Lung (tissue), 12 donors: ENCODE data around the gene ADRM1. TPM values are rescaled to one million over a fixed set of nuclear protein-coding genes. Genes with fewer than 3 reads are reported as not detected.

Experiments
- ATAC-seq: fragments of 200-7000 bp; cut with Tn5 transposase; one replicate; pipeline ENCODE4 v1.9.1; 2020; ENCODE audit warnings: moderate number of reproducible peaks; ENCODE audit not compliant: insufficient read depth, low FRiP score
- DNase-seq, 3 donors: peaks; one replicate each; pipeline ENCODE4 v3.0.0-alpha.2; 2013 to 2017
- H3K27ac ChIP-seq, 2 donors: one replicate each; pipeline ENCODE4 v1.5.1; 2013; ENCODE audit warnings: mild to moderate bottlenecking in 2 of 2, moderate library complexity in 2 of 2, control low read depth in 1 of 2, inconsistent platforms in 1 of 2, low read depth in 1 of 2, low read length in 1 of 2
- H3K27me3 ChIP-seq, 3 donors: one replicate each; pipeline ENCODE4 v1.5.1; 2013; ENCODE audit warnings: low read length in 2 of 3; ENCODE audit not compliant: control insufficient read depth in 3 of 3, insufficient read depth in 3 of 3
- H3K36me3 ChIP-seq, 4 donors: one replicate each; pipeline ENCODE4 v1.5.1; 2013; ENCODE audit warnings: low read length in 4 of 4, mild to moderate bottlenecking in 1 of 4, moderate library complexity in 1 of 4; ENCODE audit not compliant: control insufficient read depth in 4 of 4, insufficient read depth in 4 of 4
- H3K4me1 ChIP-seq, 5 donors: one replicate each; pipeline ENCODE4 v1.5.1; 2013; ENCODE audit warnings: low read length in 5 of 5, mild to moderate bottlenecking in 2 of 5, moderate library complexity in 1 of 5; ENCODE audit not compliant: control insufficient read depth in 5 of 5, insufficient read depth in 5 of 5
- H3K4me3 ChIP-seq: one replicate; pipeline ENCODE4 v1.5.1; 2013; ENCODE audit warnings: mild to moderate bottlenecking, control low read depth, moderate library complexity
- H3K9ac ChIP-seq, 2 donors: one replicate each; pipeline ENCODE4 v1.5.1; 2013; ENCODE audit warnings: low read length in 2 of 2, control low read depth in 1 of 2; ENCODE audit not compliant: insufficient read depth in 1 of 2
- H3K9me3 ChIP-seq, 4 donors: one replicate each; pipeline ENCODE4 v1.5.1; 2013; ENCODE audit warnings: low read length in 3 of 4, mild to moderate bottlenecking in 1 of 4, moderate library complexity in 1 of 4; ENCODE audit not compliant: control insufficient read depth in 4 of 4, insufficient read depth in 3 of 4
- WGBS, 2 donors: extraction: QIAGEN DNeasy Blood & Tissue Kit; methylation state at CpG; one replicate each; pipeline ENCODE4 v1.1.7; 2013; 5-methylcytosine and 5-hydroxymethylcytosine counted together
- polyA plus RNA-seq, 2 donors: library from polyadenylated mRNA; stranded (reverse); fragments of 200-250 nt; gene quantifications; one replicate each; pipeline ENCODE4 v1.2.1, GENCODE V29; 2013
- total RNA-seq, 2 donors: library from RNA; depleted of rRNA in 1 of 2; stranded (reverse); fragments of >200 nt in 1 of 2; gene quantifications; one replicate each; pipeline ENCODE4 v1.2.1, GENCODE V29; 2014 to 2021
- TF ChIP-seq, protein P1 (sequence below): IDR thresholded peaks from 2 replicates; pipeline ENCODE4 v1.5.1; 2012; ENCODE audit warnings: mild to moderate bottlenecking; ENCODE audit errors: control extremely low read depth, extremely low read depth
- donor health status: control.
- donor health status: control.
- donor health status: Bipolar disorder and iron deficiency.
- donor health status: healthy.
- donor health status: DM: yes; HTN: yes; CAD: no.

Gene ADRM1
- total and polyA plus RNA-seq, 4 donors = 43.1 to 140 (median 106) TPM

DNA sequence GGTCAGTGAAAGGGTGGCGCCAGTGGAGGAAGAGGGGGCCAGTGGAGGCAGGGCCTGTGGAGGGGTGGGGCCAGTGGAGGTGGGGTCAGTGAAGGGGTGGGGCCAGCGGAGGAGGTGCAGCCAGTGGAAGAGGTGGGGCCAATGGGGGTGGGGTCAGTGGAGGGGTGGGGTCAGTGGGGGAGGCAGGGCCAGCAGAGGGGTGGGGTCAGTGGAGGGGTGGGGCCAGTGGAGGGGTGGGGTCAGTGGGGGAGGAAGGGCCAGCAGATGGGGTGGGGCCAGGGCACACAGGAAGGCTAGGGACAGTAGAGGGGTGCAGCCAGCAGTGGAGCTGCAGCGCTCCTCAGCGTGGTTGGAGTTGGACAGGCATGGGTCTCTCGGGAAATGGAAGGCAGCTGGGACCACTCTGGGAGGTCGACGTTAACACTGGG is 18.7 kb downstream of the ADRM1 start:
- H3K4me1 ChIP-seq = no peaks in the 10 kb centered on the region
- no peaks in the 10 kb centered on the region for H3K27me3 ChIP-seq
- H3K9me3 ChIP-seq = no peaks in the 10 kb centered on the region
- no peak overlapping the region for H3K27ac ChIP-seq
- 91 to 96% methylated on average over 7 of the region's 7 CpGs for WGBS, 2 donors
- ATAC-seq = no peak
- no peak for DNase-seq
- TF ChIP-seq, protein P1, sequence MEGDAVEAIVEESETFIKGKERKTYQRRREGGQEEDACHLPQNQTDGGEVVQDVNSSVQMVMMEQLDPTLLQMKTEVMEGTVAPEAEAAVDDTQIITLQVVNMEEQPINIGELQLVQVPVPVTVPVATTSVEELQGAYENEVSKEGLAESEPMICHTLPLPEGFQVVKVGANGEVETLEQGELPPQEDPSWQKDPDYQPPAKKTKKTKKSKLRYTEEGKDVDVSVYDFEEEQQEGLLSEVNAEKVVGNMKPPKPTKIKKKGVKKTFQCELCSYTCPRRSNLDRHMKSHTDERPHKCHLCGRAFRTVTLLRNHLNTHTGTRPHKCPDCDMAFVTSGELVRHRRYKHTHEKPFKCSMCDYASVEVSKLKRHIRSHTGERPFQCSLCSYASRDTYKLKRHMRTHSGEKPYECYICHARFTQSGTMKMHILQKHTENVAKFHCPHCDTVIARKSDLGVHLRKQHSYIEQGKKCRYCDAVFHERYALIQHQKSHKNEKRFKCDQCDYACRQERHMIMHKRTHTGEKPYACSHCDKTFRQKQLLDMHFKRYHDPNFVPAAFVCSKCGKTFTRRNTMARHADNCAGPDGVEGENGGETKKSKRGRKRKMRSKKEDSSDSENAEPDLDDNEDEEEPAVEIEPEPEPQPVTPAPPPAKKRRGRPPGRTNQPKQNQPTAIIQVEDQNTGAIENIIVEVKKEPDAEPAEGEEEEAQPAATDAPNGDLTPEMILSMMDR = no peak
- H3K9ac ChIP-seq = no peak overlapping the region
- peaks cover 0 to 76% (median 6%) of the 10 kb centered on the region in 4 donors for H3K36me3 ChIP-seq
- no peak overlapping the region for H3K4me3 ChIP-seq

DNA sequence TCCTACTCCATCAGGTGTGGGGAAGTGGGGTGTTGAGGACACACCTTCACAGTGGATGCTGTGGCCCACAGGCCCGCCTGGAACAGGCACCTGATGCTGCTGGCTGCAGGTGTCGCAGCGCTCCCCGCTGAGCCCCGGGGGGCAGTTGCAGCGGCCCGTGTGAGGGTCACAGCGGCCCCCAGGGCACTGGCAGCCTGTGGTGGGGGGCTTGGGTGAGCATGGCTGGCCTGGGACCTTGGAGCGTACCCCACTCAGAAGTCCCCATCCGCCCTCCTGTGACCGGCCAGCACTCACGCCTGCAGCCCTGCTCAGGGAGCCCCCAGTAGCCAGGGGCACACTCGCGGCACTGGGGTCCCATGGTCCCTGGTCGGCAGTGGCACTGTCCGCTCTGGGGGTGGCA is 19.2 kb downstream of the ADRM1 start:
- ATAC-seq = no peak
- Histone ChIP-seq H3K36me3 (peaks cover 0 to 76% (median 6%) of the 10 kb centered on the region in 4 donors), H3K27me3 (no peaks in the 10 kb centered on the region), H3K4me3 (no peak overlapping the region), H3K9ac (no peak overlapping the region), H3K27ac (no peak overlapping the region), H3K9me3 (no peaks in the 10 kb centered on the region), H3K4me1 (no peaks in the 10 kb centered on the region)
- no peak for DNase-seq
- TF ChIP-seq, protein P1 = no peak
- WGBS, 2 donors = 97 to 99% methylated on average over 15 to 16 of the region's 16 CpGs

DNA sequence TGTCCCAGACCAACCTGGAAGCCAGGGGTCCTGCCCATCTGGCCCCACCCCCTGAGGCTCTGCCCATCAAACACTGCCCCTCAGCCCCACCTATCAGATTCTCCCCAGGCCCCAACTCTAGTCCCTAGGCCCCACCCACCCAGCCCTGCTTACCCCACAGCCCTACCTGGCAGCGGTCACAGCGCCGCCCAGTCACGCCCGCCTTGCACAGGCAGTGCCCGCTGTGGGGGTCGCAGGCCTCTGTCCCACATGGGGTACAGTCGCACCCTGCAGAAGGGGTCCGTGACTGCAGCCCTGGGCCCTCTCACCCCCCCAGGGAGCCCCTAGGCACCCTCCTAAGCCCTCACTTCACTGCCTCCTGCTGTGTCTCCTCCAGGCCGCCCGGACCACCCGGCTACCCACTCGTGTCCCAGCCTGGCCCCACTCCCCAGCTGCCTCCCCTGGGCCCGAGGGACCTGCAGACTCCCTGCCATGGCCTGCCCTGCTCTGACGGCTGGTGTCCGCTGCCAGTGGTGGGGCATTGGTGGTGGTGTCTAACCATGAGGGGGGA is 19.8 kb downstream of the ADRM1 start:
- Histone ChIP-seq H3K27ac (no peak overlapping the region), H3K27me3 (no peaks in the 10 kb centered on the region), H3K9ac (no peak overlapping the region), H3K4me1 (no peaks in the 10 kb centered on the region), H3K4me3 (no peak overlapping the region), H3K9me3 (no peaks in the 10 kb centered on the region), H3K36me3 (peaks cover 0 to 76% (median 7%) of the 10 kb centered on the region in 4 donors)
- DNase-seq (no peak), ATAC-seq (no peak)
- WGBS, 2 donors = 95% methylated on average over 15 to 16 of the region's 16 CpGs
- TF ChIP-seq, protein P1 = no peak
